ENCODE data around the gene CCNC.

Gene CCNC

DNA sequence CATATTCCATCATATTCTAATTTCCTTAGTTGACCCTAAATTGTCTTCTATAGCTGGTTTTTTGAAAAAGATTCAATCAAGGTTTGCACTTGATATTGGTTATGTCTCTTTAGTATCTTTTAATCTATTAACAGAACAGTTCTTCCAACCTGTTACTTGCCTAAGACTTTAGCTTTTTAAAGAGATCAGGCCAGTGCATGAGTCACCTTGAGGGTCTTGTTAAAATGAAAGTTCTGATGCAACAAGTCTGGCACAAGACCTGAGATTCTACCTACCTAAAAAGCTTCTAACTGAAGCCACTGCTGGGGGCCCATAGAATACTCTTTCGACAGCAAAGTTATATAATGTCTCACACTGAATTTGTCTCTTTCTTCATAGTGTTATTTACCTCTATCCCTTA, 56.4 kb downstream of the CCNC start:
- Histone ChIP-seq H3K27me3 (ENCODE audit: insufficient read depth, low read length, poor library complexity, severe bottlenecking) (no peaks in the 10 kb centered on the region), H3K4me2 (ENCODE audit: low read depth, low read length, poor library complexity, severe bottlenecking) (no peak overlapping the region), H2AFZ (ENCODE audit: low read length) (no peak overlapping the region), H3K4me3 (ENCODE audit: low read length, poor library complexity, severe bottlenecking) (no peak overlapping the region), H3K79me2 (ENCODE audit: insufficient read depth, low read length) (no peaks in the 10 kb centered on the region), H4K20me1 (ENCODE audit: insufficient read depth, low read length, poor library complexity, severe bottlenecking) (no peaks in the 10 kb centered on the region), H3K9me2 (replicated peaks; ENCODE audit: low read depth, low read length) (no peaks in the 10 kb centered on the region), H3F3A (ENCODE audit: low read depth) (no peaks in the 10 kb centered on the region), H3K9ac (ENCODE audit: low read depth, low read length, poor library complexity, severe bottlenecking) (no peak overlapping the region), H3K4me1 (ENCODE audit: insufficient read depth, low read length, poor library complexity, severe bottlenecking) (no peaks in the 10 kb centered on the region), H3K9me3 (ENCODE audit: insufficient read depth, low read depth, low read length) (no peaks in the 10 kb centered on the region), H3K36me3 (ENCODE audit: insufficient read depth, low read length) (no peaks in the 10 kb centered on the region)
- no peak for TF ChIP-seq CTCF (conservative IDR thresholded peaks at IDR 0.05; ENCODE audit: low read length)
- TF ChIP-seq EZH2phosphoT487 (IDR thresholded peaks at IDR 0.05; ENCODE audit: borderline replicate concordance) = no peak

GRCh38 chr6:99507648-99508047, 60.8 kb downstream of the CCNC start:
- Histone ChIP-seq H3K4me3 (ENCODE audit: low read length, poor library complexity, severe bottlenecking) (no peak overlapping the region), H3F3A (ENCODE audit: low read depth) (no peaks in the 10 kb centered on the region), H3K79me2 (ENCODE audit: insufficient read depth, low read length) (no peaks in the 10 kb centered on the region), H4K20me1 (ENCODE audit: insufficient read depth, low read length, poor library complexity, severe bottlenecking) (no peaks in the 10 kb centered on the region), H3K4me1 (ENCODE audit: insufficient read depth, low read length, poor library complexity, severe bottlenecking) (no peaks in the 10 kb centered on the region), H3K9me3 (ENCODE audit: insufficient read depth, low read depth, low read length) (no peaks in the 10 kb centered on the region), H3K36me3 (ENCODE audit: insufficient read depth, low read length) (no peaks in the 10 kb centered on the region), H3K9ac (ENCODE audit: low read depth, low read length, poor library complexity, severe bottlenecking) (no peak overlapping the region), H3K4me2 (ENCODE audit: low read depth, low read length, poor library complexity, severe bottlenecking) (no peak overlapping the region), H3K9me2 (replicated peaks; ENCODE audit: low read depth, low read length) (no peaks in the 10 kb centered on the region), H3K27me3 (ENCODE audit: insufficient read depth, low read length, poor library complexity, severe bottlenecking) (no peaks in the 10 kb centered on the region), H2AFZ (ENCODE audit: low read length) (no peak overlapping the region)
- TF ChIP-seq EZH2phosphoT487 (IDR thresholded peaks at IDR 0.05; ENCODE audit: borderline replicate concordance) = no peak
- no peak for TF ChIP-seq CTCF (conservative IDR thresholded peaks at IDR 0.05; ENCODE audit: low read length)

GRCh38 chr6:99501762-99502161, 66.7 kb downstream of the CCNC start:
- Histone ChIP-seq H3K4me3 (ENCODE audit: low read length, poor library complexity, severe bottlenecking) (no peak overlapping the region), H3K4me1 (ENCODE audit: insufficient read depth, low read length, poor library complexity, severe bottlenecking) (no peaks in the 10 kb centered on the region), H4K20me1 (ENCODE audit: insufficient read depth, low read length, poor library complexity, severe bottlenecking) (no peaks in the 10 kb centered on the region), H3K27me3 (ENCODE audit: insufficient read depth, low read length, poor library complexity, severe bottlenecking) (no peaks in the 10 kb centered on the region), H2AFZ (ENCODE audit: low read length) (no peak overlapping the region), H3K36me3 (ENCODE audit: insufficient read depth, low read length) (no peaks in the 10 kb centered on the region), H3K9ac (ENCODE audit: low read depth, low read length, poor library complexity, severe bottlenecking) (no peak overlapping the region), H3K9me2 (replicated peaks; ENCODE audit: low read depth, low read length) (no peaks in the 10 kb centered on the region), H3K4me2 (ENCODE audit: low read depth, low read length, poor library complexity, severe bottlenecking) (no peak overlapping the region), H3K79me2 (ENCODE audit: insufficient read depth, low read length) (no peaks in the 10 kb centered on the region), H3F3A (ENCODE audit: low read depth) (no peaks in the 10 kb centered on the region), H3K9me3 (ENCODE audit: insufficient read depth, low read depth, low read length) (no peaks in the 10 kb centered on the region)
- TF ChIP-seq CTCF (conservative IDR thresholded peaks at IDR 0.05; ENCODE audit: low read length) (no peak), EZH2phosphoT487 (IDR thresholded peaks at IDR 0.05; ENCODE audit: borderline replicate concordance) (no peak)

All from Loucy (cell line).